ENCODE data around the gene FAM168A. TPM values are rescaled to one million over a fixed set of nuclear protein-coding genes. Genes with fewer than 3 reads are reported as not detected.

Gene FAM168A
- total RNA-seq, 4 donors from 2014 or later, result 17.9 to 33.2 (median 24.7) TPM

GRCh38 chr11:73392108-73393010 lies 205.6 kb downstream of the FAM168A start:
- no peak for TF ChIP-seq CTCF (IDR thresholded peaks at IDR 0.05; ENCODE audit: low read depth)

GRCh38 chr11:73391665-73392064 lies 206.2 kb downstream of the FAM168A start:
- TF ChIP-seq CTCF (IDR thresholded peaks at IDR 0.05; ENCODE audit: low read depth), result no peak

- TF ChIP-seq CTCF (IDR thresholded peaks at IDR 0.05; ENCODE audit: low read depth), result no peak
These were observed 207.0 kb downstream of the FAM168A start for GRCh38 chr11:73390601-73391565.

- no peak for TF ChIP-seq CTCF (IDR thresholded peaks at IDR 0.05; ENCODE audit: low read depth)
These were observed 208.0 kb downstream of the FAM168A start for GRCh38 chr11:73389916-73390315.

GRCh38 chr11:73389134-73389525 lies 208.8 kb downstream of the FAM168A start:
- TF ChIP-seq CTCF (IDR thresholded peaks at IDR 0.05; ENCODE audit: low read depth), result no peak

GRCh38 chr11:73388265-73389133 lies 209.4 kb downstream of the FAM168A start:
- TF ChIP-seq CTCF (IDR thresholded peaks at IDR 0.05; ENCODE audit: low read depth), result no peak
